ENCODE measurements around the gene ZC2HC1B. TPM values are rescaled to one million over a fixed set of nuclear protein-coding genes. Genes with fewer than 3 reads are reported as not detected.
A peak's percentile ranks its signal among the peaks of the same experiment; 100 is the strongest.
"Not testable (repeated sequence)": the region's sequence is repeated elsewhere in the genome, so short reads cannot be mapped to it uniquely, and the experiment has no call there.

Gene ZC2HC1B
- total RNA-seq, 1 donor from 2014 or later = not detected

DNA sequence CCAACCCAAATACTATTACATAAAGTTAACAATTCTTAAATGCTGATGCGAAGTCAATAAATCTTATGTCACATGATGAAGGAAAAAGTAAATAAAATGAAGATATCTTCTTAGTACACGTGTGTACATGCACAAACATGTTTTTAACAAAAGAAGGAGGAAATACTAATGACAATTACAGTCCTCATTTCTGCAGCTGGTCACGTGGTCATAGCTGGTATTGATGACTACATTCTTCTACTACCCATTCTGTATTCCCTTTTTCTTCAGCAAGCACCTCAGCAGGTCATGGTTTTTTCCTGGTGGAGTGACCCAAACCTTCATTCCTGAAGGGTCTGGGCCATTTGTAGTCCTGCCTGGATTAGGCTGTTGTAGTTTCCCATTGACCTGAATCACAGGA is 4.5 kb downstream of the ZC2HC1B start:
- DNase-seq (ENCODE audit: low spot score) = not testable (repeated sequence)

DNA sequence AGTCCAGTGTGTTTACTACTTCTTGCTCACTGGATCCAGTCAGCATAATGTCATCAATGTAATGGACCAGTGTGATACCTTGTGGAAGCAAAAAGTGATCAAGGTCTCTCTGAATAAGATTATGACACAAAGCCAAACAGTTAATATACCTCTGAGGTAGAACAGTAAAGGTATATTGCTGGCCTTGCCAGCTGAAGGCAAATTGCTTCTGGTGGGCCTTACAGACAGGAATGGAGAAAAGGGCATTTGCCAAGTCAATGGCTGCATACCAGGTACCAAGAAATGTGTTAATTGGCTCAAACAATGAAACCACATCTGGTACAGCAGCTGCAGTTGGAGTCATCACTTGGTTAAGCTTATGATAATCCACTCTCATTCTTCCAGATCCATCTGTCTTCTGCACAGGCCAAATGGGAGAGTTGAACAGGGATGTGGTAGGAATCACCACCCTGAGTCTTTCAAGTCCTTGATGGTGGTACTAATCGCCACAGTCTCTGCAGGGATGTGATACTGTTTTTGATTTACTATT is 7.0 kb downstream of the ZC2HC1B start:
- not testable (repeated sequence) for DNase-seq (ENCODE audit: low spot score)

DNA sequence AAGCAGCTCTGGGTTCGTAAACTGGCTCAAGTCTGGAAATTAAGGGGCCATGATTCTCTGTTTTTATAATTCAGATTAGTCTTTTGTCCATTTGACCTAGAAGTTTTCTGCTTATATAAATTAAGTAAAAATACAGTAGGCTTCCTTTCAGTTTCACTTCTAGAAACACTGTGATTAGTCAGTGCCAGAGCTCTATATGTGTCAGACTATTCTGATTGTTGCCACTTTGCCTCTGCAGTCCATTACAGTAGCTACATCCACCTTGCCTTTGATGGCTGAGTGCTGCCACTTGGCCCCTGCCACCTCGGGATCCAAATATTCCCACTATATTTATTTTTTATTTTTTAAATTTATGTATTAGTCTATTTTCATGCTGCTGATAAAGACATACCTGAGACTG is 7.9 kb downstream of the ZC2HC1B start:
- no peak for DNase-seq (ENCODE audit: low spot score)

DNA sequence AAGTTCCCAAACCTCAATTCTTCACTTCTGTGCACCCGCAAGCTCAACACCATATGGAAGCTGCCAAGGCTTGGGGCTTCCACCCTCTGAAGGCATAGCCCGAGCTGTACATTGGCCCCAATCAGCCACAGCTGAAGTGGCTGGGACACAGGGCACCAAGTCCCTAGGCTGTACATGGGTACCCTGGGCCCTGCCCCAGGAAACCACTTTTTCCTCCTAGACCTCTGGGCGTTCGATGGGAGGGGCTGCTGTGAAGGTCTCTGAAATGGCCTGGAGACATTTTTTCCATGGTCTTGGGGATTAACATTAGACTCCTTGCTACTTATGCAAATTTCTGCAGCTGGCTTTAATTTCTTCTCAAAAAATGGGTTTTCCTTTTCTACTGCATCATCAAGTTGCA is 9.3 kb downstream of the ZC2HC1B start:
- DNase-seq (ENCODE audit: low spot score) = not testable (repeated sequence)

DNA sequence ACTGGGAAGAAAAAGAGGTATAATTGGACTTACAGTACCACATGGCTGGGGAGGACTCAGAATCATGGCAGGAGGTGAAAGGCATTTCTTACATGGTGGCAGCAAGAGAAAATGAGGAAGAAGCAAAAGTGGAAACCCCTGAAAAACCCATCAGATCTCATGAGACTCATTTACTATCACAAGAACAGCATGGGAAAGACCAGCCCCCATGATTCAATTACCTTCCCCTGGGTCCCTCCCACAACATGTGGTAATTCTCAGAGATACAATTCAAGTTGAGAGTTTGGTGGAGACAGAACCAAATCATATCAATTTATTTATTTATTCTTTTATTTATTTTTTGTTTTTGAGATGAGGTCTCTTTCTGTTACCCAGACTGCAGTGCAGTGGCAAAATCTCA is 10.2 kb downstream of the ZC2HC1B start:
- DNase-seq (ENCODE audit: low spot score) = not testable (repeated sequence)

DNA sequence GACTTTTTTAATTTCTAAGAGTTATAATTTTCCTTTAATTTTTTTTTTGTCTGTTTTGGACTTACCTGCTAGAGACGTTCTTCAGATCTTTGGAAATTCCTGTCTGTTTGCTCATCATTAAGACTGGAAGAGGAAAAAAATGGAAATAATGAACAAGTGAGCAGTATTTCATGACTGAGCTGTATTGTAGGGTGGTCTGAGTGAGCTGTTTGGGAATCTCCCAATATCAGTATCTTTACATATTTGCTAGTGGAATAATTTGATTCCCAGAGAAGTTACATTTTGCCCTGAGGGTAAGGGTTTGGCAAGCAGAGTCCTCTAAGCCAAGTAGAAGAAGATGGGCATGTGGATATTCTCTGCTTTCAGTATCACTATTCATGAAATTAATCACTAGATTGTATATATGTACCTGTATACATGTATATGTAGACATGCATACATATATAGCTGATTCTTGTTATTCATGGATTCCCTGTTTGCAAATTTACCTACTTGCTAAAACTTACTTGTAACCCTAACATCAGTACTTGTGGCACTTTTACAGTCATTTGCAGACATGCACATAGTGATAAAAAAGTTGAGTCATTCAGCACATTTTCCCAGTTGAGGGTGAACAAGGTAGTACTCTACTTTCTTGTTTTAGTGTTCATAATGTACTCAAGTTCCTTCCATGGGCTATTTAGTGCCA is 13.5 kb downstream of the ZC2HC1B start:
- no peak for DNase-seq (ENCODE audit: low spot score)

DNA sequence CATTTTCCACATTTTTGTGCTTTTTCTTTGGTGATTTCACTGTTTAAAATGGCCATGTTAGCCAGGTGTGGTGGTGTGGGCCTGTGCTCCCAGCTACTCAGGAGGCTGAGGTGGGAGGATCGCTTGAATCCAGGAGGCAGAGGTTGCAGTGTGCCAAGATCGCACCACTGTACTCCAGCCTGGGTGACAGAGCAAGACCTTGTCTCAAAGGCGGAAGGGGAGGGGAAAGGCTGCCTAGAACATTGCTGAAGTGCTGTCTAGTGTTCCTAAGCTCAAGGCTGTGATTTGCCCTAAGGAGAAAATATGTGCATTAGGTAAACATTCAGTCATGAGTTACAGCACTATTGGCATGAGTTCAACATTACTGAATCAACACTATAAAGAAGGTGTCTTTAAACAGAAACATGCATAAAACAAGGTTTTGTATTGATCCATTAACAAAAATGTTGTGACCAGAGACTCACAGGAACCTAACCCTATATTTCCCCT is 14.0 kb downstream of the ZC2HC1B start:
- no peak for DNase-seq (ENCODE audit: low spot score)

DNA sequence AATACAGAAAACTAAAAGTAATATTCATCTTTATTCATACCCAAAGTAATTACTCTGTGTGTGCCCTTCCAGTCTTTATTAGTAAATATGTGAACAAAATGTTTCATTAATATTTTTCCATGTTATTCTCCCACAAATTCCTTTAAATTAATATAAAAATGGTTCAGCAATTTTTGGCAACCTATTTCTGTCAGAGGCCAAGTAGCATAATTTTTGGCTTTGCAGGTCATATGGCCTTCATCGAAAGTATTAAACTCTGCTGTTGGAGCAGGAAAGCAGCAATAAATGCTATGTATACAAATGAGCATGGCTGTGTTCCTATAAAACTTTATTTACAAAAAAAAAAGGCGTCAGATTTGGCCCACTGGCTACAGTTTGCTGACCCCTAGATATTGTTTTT is 16.1 kb downstream of the ZC2HC1B start:
- no peak for DNase-seq (ENCODE audit: low spot score)

DNA sequence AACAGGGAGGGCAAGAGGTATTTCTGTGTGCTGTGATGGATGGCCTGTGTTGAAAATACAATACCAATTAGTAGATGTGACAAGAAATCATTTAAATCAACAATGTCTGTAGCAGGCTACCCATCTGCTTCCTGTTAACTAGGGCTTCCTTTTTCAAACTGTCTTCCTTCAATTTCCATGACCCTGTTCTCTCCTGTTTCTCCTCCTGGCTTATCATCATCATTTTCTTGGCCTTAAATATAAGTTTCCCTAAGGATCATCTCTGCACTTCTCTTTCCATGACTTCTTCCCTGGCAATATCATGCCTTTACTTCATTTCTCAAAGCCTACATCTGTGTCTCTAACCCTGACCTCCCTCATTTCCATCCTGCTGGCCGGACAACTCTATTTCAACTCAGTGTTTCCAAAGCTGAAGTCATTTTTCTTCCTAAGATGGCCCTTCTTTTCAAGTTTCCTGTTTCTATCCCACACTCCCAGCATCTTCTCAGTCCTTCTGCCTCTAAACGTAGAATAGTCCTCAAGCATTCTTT is 18.2 kb downstream of the ZC2HC1B start:
- no peak for DNase-seq (ENCODE audit: low spot score)

DNA sequence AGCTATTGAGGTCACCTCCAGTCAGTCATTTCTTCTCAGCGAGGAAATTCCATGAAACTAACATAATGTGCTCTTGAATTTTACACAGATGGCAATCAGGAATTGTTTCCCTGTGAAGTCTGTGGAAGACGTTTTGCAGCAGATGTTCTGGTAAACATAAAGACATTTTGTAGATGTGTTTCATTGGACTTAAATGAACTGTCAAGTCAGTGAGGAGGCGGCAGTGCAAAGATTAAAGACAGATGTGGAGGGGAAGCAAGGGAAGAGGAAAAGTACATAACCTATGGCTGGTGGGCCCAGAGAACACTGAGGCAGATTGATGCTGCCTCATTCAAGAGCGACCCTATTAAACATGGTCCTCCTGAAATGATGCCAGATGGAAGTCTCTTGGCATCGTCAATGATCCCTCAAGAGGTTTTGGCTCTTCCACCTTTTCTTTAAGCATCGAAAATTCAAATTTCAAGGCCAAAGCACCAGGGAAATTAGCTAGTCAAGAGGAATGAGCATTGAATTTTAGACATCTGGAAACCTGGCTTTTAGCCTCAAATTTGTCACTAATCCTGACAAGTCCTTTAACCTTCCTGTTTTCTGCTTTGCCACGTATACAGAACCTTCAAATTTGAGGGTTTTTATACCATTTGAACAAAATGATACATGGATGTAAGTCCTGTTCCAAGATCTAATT is 20.1 kb downstream of the ZC2HC1B start:
- DNase-seq (ENCODE audit: low spot score) = no peak

DNA sequence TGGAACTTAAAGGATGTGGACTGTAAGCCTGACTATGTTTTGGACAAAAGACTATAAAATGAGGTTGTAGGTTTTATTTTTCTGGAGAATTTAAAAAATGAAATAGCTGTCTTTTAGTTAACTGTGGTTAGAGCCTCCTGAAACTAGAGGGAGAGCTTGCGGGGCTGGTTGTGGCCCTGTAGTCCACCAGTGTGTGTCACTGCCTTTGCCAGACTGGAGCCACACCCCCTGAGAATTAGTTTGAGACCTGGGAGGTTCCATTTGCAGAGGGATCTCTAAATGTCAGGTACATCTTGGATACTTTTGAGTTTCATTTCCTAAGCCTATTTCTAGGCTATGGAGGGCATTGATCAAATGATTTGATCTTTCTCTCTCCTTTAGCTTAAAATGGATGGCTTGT is 20.8 kb downstream of the ZC2HC1B start:
- DNase-seq (ENCODE audit: low spot score) = no peak

DNA sequence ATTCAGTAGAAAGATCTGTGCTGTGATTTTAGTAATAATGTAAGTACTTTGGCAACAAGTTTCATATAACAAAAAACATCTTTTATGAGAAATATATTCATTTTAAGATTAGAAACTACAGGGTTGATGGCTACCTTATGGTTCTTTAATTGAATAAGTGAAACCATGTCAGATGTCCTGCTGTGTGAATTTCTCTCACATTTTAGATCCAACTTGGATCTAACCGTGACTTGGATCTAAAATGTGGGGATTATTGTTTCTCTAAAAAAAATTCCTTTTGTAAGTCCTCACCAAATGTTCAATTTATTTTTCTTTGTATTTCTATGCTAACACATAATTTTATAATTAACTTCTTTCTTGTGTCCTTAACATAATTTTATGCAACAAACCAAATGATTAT is 30.4 kb downstream of the ZC2HC1B start:
- no peak for DNase-seq (ENCODE audit: low spot score)

DNA sequence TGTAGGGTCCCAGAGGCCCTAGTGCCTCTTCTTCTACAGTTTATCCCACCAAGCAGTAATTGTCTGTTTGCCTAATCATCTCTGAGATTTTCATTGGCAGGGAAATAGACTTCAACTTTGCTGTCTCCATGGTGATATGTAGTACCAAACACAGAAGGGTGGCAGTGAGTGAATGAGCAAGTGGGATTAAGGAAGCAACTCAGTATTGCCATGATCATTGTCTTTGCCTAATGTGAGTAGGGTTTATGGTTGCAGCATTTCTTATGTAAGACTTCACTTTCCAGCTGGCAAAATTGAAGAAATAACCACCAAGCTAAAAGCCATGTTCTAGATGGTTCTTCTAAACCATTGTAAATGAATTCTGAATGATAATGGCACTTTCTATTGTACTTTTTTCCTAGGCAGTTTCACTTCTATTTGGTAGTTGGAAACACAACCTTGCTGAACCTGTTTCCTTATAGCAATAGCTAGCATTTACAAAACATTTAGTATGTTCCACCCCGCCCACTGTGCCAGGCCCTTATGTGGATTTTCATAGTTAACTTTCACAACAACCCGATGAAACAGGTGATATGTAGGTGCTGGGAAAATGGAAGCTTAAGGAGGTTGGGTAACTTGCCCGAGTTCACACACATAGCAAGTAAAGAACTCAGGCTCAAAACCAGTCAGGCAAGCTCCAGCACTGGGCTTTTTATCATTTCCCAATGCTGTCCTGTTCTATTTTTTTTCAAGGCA is 32.0 kb downstream of the ZC2HC1B start:
- DNase-seq (ENCODE audit: low spot score) = no peak

DNA sequence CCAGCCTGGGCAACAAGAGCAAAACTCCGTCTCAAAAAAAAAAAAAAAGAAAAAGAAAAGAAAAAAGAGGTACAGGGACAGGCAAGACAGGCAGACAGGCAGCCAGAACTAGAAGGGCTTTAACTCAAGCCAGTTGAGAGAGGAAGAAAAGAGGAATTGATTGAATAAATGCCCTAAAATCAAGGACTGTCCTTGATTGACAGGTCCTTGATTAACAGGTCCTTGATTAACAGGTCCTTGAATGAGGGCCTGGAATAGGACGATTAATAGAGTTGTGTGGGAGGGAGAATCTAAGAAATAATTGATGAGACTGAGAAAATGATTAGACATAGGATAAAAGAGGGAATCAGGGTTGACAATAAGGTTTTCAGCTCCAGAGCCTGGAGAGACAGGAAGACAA is 36.1 kb downstream of the ZC2HC1B start:
- DNase-seq (ENCODE audit: low spot score) = no peak

DNA sequence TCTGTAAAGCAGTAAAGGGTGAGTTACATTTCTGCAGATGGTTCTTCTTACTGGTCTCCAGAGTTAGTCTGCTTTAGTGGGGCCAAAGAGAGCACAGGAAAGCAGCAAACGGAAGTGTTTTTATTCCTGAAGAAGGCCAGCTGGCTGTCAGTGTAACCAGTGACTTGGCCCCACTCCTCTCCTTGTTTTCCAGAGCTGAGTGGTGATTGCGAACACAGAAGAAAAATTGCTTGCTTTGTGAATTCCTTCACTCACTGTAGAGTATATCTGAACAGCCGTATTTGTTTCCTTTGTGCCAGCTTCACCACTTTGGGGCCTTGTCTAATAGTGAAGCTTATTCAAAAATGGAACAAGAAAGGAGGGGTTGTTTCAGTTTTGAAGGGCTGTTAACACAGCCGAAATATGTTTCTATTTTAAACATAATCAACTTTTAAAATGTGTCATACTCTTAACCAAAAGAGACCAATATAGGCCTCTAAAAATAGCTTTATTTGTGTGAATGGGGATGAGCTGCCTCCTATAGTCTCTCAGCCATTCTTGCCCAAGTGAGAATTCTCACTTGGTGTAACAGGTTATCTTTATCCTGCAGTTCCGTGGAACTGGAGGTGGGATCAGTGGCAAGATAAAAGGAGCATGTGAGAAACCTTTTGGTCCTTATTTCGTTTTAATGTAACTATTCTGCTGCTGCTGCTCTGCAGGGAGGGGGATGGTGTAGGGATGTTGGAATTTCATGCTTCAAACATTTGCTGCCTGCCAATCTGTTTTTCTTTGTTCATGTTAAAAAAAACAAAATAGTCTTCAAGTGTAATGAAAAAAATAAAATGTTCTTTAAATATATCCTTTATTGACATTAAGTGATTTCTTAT is 37.8 kb downstream of the ZC2HC1B start:
- DNase-seq (ENCODE audit: low spot score) = peak; percentile 95

DNA sequence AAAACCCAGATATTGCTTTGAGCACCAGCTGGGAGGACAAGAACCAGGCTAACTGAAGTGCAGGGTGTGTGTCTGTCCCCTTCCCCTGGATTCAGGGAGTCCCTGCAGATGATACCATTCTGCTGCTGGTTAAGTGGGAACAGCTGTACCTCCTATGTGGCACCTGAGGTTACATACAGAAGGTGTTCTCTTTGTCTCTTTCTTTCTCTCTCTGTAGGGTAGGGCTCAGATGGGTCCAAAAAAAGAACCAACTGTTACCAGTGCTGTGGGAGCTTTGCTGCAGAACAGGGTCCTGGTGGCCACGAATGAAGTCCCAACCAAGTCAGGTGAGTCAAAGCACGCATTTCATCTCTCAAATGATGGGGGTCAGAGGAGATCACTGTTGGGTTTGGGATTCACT is 38.6 kb downstream of the ZC2HC1B start:
- DNase-seq (ENCODE audit: low spot score) = no peak

DNA sequence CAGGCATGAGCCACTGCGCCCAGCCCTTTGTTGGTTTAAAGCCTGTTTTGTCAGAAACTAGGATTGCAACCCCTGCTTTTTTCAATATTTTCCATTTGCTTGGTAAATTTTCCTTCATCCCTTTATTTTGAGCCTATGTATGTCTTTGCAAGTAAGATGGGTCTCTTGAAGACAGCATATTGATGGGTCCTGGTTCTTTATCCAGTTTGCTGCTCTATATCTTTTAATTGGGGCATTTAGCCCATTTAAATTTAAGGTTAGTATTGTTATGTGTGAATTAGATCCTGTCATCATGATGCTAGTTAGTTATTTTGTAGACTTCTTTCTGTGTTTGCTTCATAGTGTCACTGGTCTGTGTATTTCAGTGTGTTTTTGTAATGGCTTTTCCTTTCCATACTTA is 46.8 kb downstream of the ZC2HC1B start:
- no peak for DNase-seq (ENCODE audit: low spot score)

DNA sequence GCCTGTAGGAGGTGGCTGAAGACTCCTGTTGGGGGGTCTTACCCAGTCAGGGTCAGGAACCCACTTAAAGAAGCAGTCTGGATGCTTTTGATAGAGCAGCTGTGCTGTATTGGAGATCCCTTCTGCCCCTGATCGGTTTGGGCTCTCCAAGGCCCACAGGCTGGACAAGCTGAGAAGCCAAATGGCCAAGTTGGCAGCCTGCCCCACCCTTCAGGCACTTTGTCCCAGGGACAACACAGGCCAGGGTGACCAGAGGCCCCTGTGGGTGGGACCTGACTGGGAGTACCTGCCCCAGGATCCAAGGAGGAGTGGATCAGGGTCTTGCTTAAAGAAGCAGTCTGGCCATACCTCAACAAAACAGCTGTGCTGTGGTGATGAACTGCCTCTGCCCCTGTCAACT is 48.4 kb downstream of the ZC2HC1B start:
- DNase-seq (ENCODE audit: low spot score) = no peak

DNA sequence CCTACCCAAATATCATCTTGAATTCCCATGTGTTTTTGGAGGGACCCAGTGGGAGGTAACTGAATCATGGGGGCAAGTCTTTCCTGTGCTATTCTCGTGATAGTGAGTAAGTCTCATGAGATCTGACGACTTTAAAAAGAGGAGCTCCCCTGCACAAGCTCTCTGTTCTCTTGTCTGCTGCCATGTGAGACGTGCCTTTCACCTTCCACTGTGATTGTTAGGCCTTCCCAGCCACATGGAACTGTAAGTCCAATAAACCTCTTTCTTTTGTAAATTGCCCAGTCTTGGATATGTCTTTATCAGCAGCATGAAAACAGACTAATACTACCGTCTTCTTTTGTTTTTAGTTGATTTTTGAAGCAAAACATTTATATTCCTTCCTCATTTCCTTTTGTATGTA is 52.8 kb downstream of the ZC2HC1B start:
- not testable (repeated sequence) for DNase-seq (ENCODE audit: low spot score)

DNA sequence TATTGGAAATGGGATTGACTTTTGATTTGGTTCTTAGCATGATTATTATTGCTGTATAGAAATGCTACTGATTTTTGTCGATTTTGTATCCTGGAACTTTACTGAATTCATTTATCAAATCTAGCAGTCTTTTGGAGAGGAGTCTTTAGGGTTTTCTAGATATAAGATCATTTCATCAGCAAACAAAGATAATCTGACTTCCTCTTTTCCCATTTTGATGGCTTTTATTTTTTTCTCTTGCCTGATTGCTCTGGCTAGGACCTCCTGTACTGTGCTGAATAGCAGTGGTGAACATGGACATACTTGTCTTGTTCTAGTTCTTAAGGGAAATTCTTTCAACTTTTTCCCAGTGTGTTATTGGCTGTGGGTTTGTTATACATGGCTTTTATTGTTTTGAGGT is 64.6 kb downstream of the ZC2HC1B start:
- DNase-seq (ENCODE audit: low spot score) = no peak

DNA sequence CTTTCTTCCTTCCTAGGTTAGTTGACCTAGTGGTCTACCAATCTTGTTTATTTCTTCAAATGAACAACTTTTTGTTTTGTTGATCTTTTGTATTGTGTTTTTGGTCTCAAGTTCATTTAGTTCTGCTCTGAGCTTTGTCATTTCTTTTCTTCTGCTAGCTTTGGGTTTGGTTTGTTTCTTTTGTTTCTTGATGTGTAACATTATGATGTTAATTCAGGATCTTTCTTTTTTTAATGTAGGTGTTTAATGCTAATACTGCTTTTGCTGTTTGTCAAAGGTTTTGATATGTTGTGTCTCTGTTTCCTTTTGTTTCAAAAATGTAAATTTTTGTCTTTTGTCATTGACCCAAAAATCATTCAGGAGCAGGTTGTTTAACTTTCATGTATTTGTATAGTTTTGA is 65.7 kb downstream of the ZC2HC1B start:
- no peak for DNase-seq (ENCODE audit: low spot score)
